ENCODE measurements around the gene NFIC. TPM values are rescaled to one million over a fixed set of nuclear protein-coding genes. Genes with fewer than 3 reads are reported as not detected.

NFIC gene
- total and polyA plus RNA-seq, 10 of the 15 experiments (the other 5 are each of a cell fraction or from before 2014, with no cell fraction given): 0.71 to 53.5 (median 10.2) TPM

GRCh38 chr19:3336680-3337523, 29.5 kb upstream of the NFIC start (continued):
- TF ChIP-seq CUX1 (IDR thresholded peaks at IDR 0.05; ENCODE audit: insufficient replicate concordance, low read depth, low read length) (no peak), NBN (IDR thresholded peaks at IDR 0.05) (no peak)

- Histone ChIP-seq H4K20me1 (ENCODE audit: control insufficient read depth, insufficient read depth) (no peaks in the 10 kb centered on the region), H3K4me1 (ENCODE audit: control insufficient read depth, insufficient read depth, low read length) (no peaks in the 10 kb centered on the region), H3K4me2 (ENCODE audit: control insufficient read depth, insufficient read depth) (no peak overlapping the region), H3K27me3 (replicated peaks in 1 of 2; ENCODE audit: control insufficient read depth in 2 of 2, insufficient read depth in 2 of 2, low read length in 1 of 2) (no peaks in the 10 kb centered on the region; a peak in 2 of 4 replicates), H3K9ac (ENCODE audit: control insufficient read depth, insufficient read depth, low read length) (no peak overlapping the region), H3K36me3 (ENCODE audit: control insufficient read depth in 2 of 2, insufficient read depth in 2 of 2, low read length in 1 of 2) (no peaks in the 10 kb centered on the region), H3K27ac (ENCODE audit: control insufficient read depth, insufficient read depth) (no peak overlapping the region), H3K4me3 (no peak overlapping the region), H2AFZ (ENCODE audit: control insufficient read depth, low read depth, low read length) (no peak overlapping the region), H3K9me3 (replicated peaks; ENCODE audit: control insufficient read depth, insufficient read depth, low read length) (no peaks in the 10 kb centered on the region), H3K79me2 (ENCODE audit: control insufficient read depth, insufficient read depth, low read length) (no peaks in the 10 kb centered on the region)
- ChIA-PET RAD21 (ENCODE audit: unreplicated experiment) (no interaction called here), CTCF (interaction anchor here (0.6 to 0.7 kb wide), 2 partner anchors 91 to 1329 kb away, joined by 3 read pairs; no protein-coding TSS in a partner anchor), POLR2A (no interaction called here), SMC1A (ENCODE audit: uncharacterized antibody, unreplicated experiment) (interaction anchor here (0.8 kb wide), 1 partner anchor 10 kb away, joined by 4 read pairs; no protein-coding TSS in a partner anchor)
- FAIRE-seq (no peak), DNase-seq (ENCODE audit: low read depth, low spot score) (no peak), ATAC-seq (no peak; the same call in 1 of the 3 replicates)
- in situ Hi-C loops (cut with MboI): no loop called here
- WGBS (ENCODE audit: insufficient coverage, insufficient replicate concordance, low lambda C conversion rate, missing lambda C conversion rate): 9% methylated on average over 10 of the region's 12 CpGs
- BruUV-seq (replicated peaks): no TSS peak
- TF ChIP-seq MEF2B (IDR thresholded peaks at IDR 0.05; ENCODE audit: partially characterized antibody, poor library complexity, severe bottlenecking) (peak; percentile 30), NR2F1 (conservative IDR thresholded peaks at IDR 0.05) (peak; percentile 68), NR2C1 (IDR thresholded peaks at IDR 0.05) (peak; percentile 81), STAT3 (IDR thresholded peaks at IDR 0.05; ENCODE audit: low read depth, low read length) (no peak), BHLHE40 (IDR thresholded peaks at IDR 0.05; ENCODE audit: borderline replicate concordance in 1 of 2, low read depth in 2 of 2, low read length in 1 of 2) (0 out of 4 replicates have a peak, but pooled peaks of 1 of the 2 experiments have one; percentile 8), ATF2 (IDR thresholded peaks at IDR 0.05; ENCODE audit: low read length) (no peak)
- intact Hi-C loops (cut with micrococcal nuclease; ENCODE audit: unreplicated experiment): no loop called here
These were observed 27.7 kb upstream of the NFIC start for GRCh38 chr19:3338541-3339181.
